ENCODE data around the gene FECH.

DNA sequence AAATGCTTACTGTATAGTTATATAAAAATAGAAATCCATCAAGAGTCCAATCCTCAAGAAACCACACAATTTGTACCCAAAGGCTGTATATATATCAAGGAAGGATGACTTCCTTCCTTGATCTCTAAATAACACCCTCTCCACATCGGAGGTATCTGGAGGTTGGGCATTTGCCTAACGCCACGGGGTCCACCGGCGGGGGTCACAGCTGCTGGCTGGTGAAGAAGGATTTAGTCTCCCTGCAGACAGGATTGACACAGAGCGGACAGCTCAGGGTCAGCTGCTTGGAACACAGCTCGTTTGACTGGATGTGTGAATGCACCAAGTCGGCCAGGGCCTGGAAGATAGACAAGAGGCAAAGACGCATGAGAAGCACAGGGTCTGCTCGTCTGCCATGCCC, 36.0 kb downstream of the FECH start:
- TF ChIP-seq ZNF169 (tag by site-specific recombination; IDR thresholded peaks at IDR 0.05) (no peak), TCF7L2 (IDR thresholded peaks at IDR 0.05; ENCODE audit: borderline replicate concordance, low read depth, low read length) (no peak), ZNF16 (tag by site-specific recombination; IDR thresholded peaks at IDR 0.05; ENCODE audit: low read depth) (no peak), ZNF37A (tag by site-specific recombination; IDR thresholded peaks at IDR 0.05) (no peak), ZBTB26 (tag by site-specific recombination; optimal IDR thresholded peaks at IDR 0.05) (no peak), ZEB2 (tag by site-specific recombination; IDR thresholded peaks at IDR 0.05) (no peak)
- TF ChIP-seq, protein P1, sequence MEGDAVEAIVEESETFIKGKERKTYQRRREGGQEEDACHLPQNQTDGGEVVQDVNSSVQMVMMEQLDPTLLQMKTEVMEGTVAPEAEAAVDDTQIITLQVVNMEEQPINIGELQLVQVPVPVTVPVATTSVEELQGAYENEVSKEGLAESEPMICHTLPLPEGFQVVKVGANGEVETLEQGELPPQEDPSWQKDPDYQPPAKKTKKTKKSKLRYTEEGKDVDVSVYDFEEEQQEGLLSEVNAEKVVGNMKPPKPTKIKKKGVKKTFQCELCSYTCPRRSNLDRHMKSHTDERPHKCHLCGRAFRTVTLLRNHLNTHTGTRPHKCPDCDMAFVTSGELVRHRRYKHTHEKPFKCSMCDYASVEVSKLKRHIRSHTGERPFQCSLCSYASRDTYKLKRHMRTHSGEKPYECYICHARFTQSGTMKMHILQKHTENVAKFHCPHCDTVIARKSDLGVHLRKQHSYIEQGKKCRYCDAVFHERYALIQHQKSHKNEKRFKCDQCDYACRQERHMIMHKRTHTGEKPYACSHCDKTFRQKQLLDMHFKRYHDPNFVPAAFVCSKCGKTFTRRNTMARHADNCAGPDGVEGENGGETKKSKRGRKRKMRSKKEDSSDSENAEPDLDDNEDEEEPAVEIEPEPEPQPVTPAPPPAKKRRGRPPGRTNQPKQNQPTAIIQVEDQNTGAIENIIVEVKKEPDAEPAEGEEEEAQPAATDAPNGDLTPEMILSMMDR (tag by site-specific recombination; IDR thresholded peaks at IDR 0.05) = no peak
